ENCODE results near the gene UBFD1.
"Not testable (repeated sequence)": the region's sequence is repeated elsewhere in the genome, so short reads cannot be mapped to it uniquely, and the experiment has no call there.

Gene UBFD1

DNA sequence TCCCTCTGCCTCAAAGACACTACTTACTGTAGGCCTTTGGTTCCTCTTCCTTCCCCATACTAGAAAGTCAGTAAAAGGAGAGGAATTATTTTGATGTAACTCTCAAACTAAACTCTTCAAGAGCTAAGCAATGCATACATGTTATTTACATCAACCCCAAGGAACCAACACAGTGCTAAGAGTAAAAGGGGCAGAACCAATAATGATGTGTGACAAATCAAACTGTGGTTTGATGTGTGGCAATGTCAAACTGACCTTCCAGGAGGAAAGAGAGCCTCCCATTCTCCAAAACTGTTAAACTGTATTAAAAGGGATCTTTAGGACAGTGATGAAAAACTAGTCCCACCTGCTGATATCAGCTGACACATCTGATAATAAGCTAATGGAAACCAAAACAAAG lies 22.9 kb downstream of the UBFD1 start:
- Histone ChIP-seq H3K27ac (ENCODE audit: low read depth, low read length) (no peak overlapping the region), H2BK12ac (ENCODE audit: low read length) (no peak overlapping the region), H3K79me1 (ENCODE audit: low read length) (no peaks in the 10 kb centered on the region), H2AFZ (ENCODE audit: insufficient read depth, low read length, poor library complexity) (no peak overlapping the region), H2BK5ac (ENCODE audit: low read depth, low read length, poor library complexity) (no peak overlapping the region), H3K79me2 (ENCODE audit: control insufficient read depth, insufficient read depth, low read length, poor library complexity) (no peaks in the 10 kb centered on the region), H3K9ac (ENCODE audit: low read length) (no peak overlapping the region), H3K18ac (ENCODE audit: low read length) (no peak overlapping the region), H4K91ac (ENCODE audit: low read depth, low read length) (no peak overlapping the region), H3K36me3 (ENCODE audit: control insufficient read depth in 1 of 2, insufficient read depth in 2 of 2, low read length in 2 of 2) (peaks cover 15 to 36% of the 10 kb centered on the region in 2 experiments), H3K9me3 (ENCODE audit: insufficient read depth, low read depth, low read length) (no peaks in the 10 kb centered on the region), H3K4me2 (ENCODE audit: low read length) (no peak overlapping the region), H3K4me3 (ENCODE audit: low read depth, low read length) (no peak overlapping the region), H3K23ac (ENCODE audit: low read length) (no peak overlapping the region), H3K27me3 (ENCODE audit: insufficient read depth, low read length) (no peaks in the 10 kb centered on the region), H3K4ac (ENCODE audit: low read depth, low read length) (no peak overlapping the region), H3K4me1 (ENCODE audit: control insufficient read depth in 1 of 2, insufficient read depth in 2 of 2, low read length in 2 of 2) (no peaks in the 10 kb centered on the region), H4K8ac (ENCODE audit: low read depth, low read length) (no peak overlapping the region), H3K14ac (ENCODE audit: low read length) (no peak overlapping the region), H2AK5ac (ENCODE audit: low read length) (no peak overlapping the region), H4K12ac (ENCODE audit: low read depth, low read length) (no peak overlapping the region), H2BK120ac (ENCODE audit: insufficient read depth, low read length, poor library complexity) (no peak overlapping the region)
- DNase-seq = no peak

DNA sequence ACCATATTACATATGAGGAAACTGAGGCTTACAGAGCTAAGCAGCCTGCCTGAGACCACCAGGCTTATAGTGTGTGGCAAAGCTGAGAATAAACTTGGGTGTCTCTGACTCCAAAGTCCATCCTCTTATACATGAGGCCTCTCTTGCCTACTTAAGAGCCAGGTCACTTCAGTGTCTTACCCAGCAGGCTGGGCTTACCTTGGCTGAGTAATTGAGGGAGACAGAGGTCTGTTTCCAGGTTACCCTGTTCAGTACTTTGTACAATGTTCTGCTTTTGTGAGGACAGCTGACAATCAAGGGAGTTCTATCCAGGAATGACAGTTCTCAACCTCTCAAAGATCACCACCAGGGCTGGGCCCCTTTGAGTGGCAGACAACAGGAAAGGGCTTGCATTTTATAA lies 24.2 kb downstream of the UBFD1 start:
- DNase-seq = no peak
- Histone ChIP-seq H3K79me2 (ENCODE audit: control insufficient read depth, insufficient read depth, low read length, poor library complexity) (no peaks in the 10 kb centered on the region), H4K91ac (ENCODE audit: low read depth, low read length) (no peak overlapping the region), H2BK12ac (ENCODE audit: low read length) (no peak overlapping the region), H4K8ac (ENCODE audit: low read depth, low read length) (no peak overlapping the region), H3K4me3 (ENCODE audit: low read depth, low read length) (no peak overlapping the region), H3K27me3 (ENCODE audit: insufficient read depth, low read length) (no peaks in the 10 kb centered on the region), H3K36me3 (ENCODE audit: control insufficient read depth in 1 of 2, insufficient read depth in 2 of 2, low read length in 2 of 2) (peaks cover 20 to 37% of the 10 kb centered on the region in 2 experiments), H3K27ac (ENCODE audit: low read depth, low read length) (no peak overlapping the region), H3K9me3 (ENCODE audit: insufficient read depth, low read depth, low read length) (no peaks in the 10 kb centered on the region), H3K9ac (ENCODE audit: low read length) (peak overlapping the region; percentile 54), H2AFZ (ENCODE audit: insufficient read depth, low read length, poor library complexity) (no peak overlapping the region), H3K4me2 (ENCODE audit: low read length) (no peak overlapping the region), H2BK120ac (ENCODE audit: insufficient read depth, low read length, poor library complexity) (no peak overlapping the region), H4K12ac (ENCODE audit: low read depth, low read length) (no peak overlapping the region), H3K4me1 (ENCODE audit: control insufficient read depth in 1 of 2, insufficient read depth in 2 of 2, low read length in 2 of 2) (no peaks in the 10 kb centered on the region), H3K14ac (ENCODE audit: low read length) (no peak overlapping the region), H3K4ac (ENCODE audit: low read depth, low read length) (no peak overlapping the region), H3K18ac (ENCODE audit: low read length) (no peak overlapping the region), H3K79me1 (ENCODE audit: low read length) (no peaks in the 10 kb centered on the region), H2AK5ac (ENCODE audit: low read length) (no peak overlapping the region), H2BK5ac (ENCODE audit: low read depth, low read length, poor library complexity) (no peak overlapping the region), H3K23ac (ENCODE audit: low read length) (no peak overlapping the region)

DNA sequence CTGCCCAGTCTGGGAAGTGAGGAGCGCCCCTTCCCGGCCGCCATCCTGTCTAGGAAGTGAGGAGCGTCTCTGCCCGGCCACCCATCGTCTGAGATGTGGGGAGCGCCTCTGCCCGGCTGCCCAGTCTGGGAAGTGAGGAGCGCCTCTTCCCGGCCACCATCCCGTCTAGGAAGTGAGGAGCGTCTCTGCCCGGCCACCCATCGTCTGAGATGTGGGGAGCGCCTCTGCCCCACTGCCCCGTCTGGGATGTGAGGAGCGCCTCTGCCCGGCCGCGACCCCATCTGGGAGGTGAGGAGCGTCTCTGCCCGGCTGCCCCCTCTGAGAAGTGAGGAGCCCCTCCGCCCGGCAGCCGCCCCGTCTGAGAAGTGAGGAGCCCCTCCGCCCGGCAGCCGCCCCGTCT lies 25.7 kb downstream of the UBFD1 start:
- H2BK120ac ChIP-seq (ENCODE audit: insufficient read depth, low read length, poor library complexity); H3K18ac ChIP-seq (ENCODE audit: low read length); H2AFZ ChIP-seq (ENCODE audit: insufficient read depth, low read length, poor library complexity); H2BK12ac ChIP-seq (ENCODE audit: low read length); H3K4me2 ChIP-seq (ENCODE audit: low read length); H2AK5ac ChIP-seq (ENCODE audit: low read length); H3K79me2 ChIP-seq (ENCODE audit: control insufficient read depth, insufficient read depth, low read length, poor library complexity); H4K8ac ChIP-seq (ENCODE audit: low read depth, low read length); H3K9ac ChIP-seq (ENCODE audit: low read length); H3K27ac ChIP-seq (ENCODE audit: low read depth, low read length); DNase-seq; H4K91ac ChIP-seq (ENCODE audit: low read depth, low read length); H3K27me3 ChIP-seq (ENCODE audit: insufficient read depth, low read length); H3K4me3 ChIP-seq (ENCODE audit: low read depth, low read length); H3K14ac ChIP-seq (ENCODE audit: low read length); H3K79me1 ChIP-seq (ENCODE audit: low read length); H4K12ac ChIP-seq (ENCODE audit: low read depth, low read length); H2BK5ac ChIP-seq (ENCODE audit: low read depth, low read length, poor library complexity); H3K4ac ChIP-seq (ENCODE audit: low read depth, low read length); H3K23ac ChIP-seq (ENCODE audit: low read length); H3K4me1 ChIP-seq (ENCODE audit: control insufficient read depth in 1 of 2, insufficient read depth in 2 of 2, low read length in 2 of 2); H3K9me3 ChIP-seq (ENCODE audit: insufficient read depth, low read depth, low read length): not testable (repeated sequence)
- WGBS (ENCODE audit: extremely low coverage, insufficient coverage, insufficient read length) = no CpG with 5 or more reads among the region's 30 CpGs
- H3K36me3 ChIP-seq (ENCODE audit: control insufficient read depth in 1 of 2, insufficient read depth in 2 of 2, low read length in 2 of 2) = peaks cover 27 to 45% of the 10 kb centered on the region in 2 experiments

DNA sequence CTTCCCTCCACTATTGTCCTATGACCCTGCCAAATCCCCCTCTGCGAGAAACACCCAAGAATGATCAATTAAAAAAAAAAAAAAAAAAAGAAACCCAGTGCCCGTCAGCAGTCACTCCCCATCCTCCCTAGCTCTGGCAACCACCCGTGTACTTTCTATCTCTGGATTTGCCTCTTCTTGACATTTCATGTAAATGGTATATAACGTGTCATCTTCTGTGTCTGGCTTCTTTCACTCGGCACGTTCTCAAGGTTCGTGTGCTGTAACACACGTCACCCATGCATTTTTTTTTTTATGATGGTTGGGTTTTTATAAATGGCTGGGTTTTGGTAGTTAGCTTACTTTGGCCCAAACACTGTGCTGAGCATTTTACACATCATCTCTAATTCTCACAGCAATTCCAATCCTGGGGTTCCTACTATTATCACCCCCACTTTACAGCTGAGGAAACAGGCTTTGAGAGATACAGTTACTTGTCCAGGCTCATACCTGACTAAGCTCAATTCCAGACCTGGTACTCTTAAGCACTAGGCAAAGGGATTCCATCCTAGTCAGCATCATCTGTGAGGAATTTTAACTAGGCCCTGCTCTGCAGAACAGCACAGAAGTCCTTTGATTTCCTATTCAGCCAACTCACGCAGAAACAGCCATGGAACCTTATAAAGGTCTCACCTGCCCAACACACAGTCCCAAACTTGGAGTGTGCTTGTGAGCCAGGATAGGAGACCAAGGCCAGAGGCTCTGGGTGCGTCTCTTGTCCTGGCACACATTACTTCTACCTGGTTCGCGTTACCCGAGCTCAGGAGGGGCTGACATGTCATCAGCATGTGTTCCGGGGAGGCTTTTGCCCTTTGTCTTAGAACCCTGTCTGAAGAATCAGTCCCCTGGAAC lies 26.9 kb downstream of the UBFD1 start:
- Histone ChIP-seq H2BK5ac (ENCODE audit: low read depth, low read length, poor library complexity) (no peak overlapping the region), H3K36me3 (ENCODE audit: control insufficient read depth in 1 of 2, insufficient read depth in 2 of 2, low read length in 2 of 2) (peaks cover 33 to 47% of the 10 kb centered on the region in 2 experiments), H2AK5ac (ENCODE audit: low read length) (no peak overlapping the region), H2BK120ac (ENCODE audit: insufficient read depth, low read length, poor library complexity) (no peak overlapping the region), H3K27me3 (ENCODE audit: insufficient read depth, low read length) (no peaks in the 10 kb centered on the region), H3K9ac (ENCODE audit: low read length) (no peak overlapping the region), H3K27ac (ENCODE audit: low read depth, low read length) (no peak overlapping the region), H2AFZ (ENCODE audit: insufficient read depth, low read length, poor library complexity) (no peak overlapping the region), H3K23ac (ENCODE audit: low read length) (no peak overlapping the region), H3K9me3 (ENCODE audit: insufficient read depth, low read depth, low read length) (no peaks in the 10 kb centered on the region), H3K18ac (ENCODE audit: low read length) (no peak overlapping the region), H3K4me3 (ENCODE audit: low read depth, low read length) (no peak overlapping the region), H3K4me1 (ENCODE audit: control insufficient read depth in 1 of 2, insufficient read depth in 2 of 2, low read length in 2 of 2) (no peaks in the 10 kb centered on the region), H3K4ac (ENCODE audit: low read depth, low read length) (no peak overlapping the region), H4K12ac (ENCODE audit: low read depth, low read length) (no peak overlapping the region), H3K79me1 (ENCODE audit: low read length) (no peaks in the 10 kb centered on the region), H4K91ac (ENCODE audit: low read depth, low read length) (no peak overlapping the region), H3K79me2 (ENCODE audit: control insufficient read depth, insufficient read depth, low read length, poor library complexity) (no peaks in the 10 kb centered on the region), H3K14ac (ENCODE audit: low read length) (no peak overlapping the region), H4K8ac (ENCODE audit: low read depth, low read length) (no peak overlapping the region), H3K4me2 (ENCODE audit: low read length) (no peak overlapping the region), H2BK12ac (ENCODE audit: low read length) (no peak overlapping the region)
- no CpG with 5 or more reads among the region's 14 CpGs for WGBS (ENCODE audit: extremely low coverage, insufficient coverage, insufficient read length)
- peak in 1 of 2 donors; percentile 9 for DNase-seq

Data from trophoblast cell (in vitro differentiated cells and primary cell).